PFSK-1 (cell line): ENCODE data around the gene C1QTNF3.

Source experiments
- FOXP2 ChIP-seq: optimal IDR thresholded peaks from 2 replicates; pipeline ENCODE3; 2011; ENCODE audit warnings: borderline replicate concordance, control low read depth, inconsistent platforms; ENCODE audit not compliant: insufficient read depth; ENCODE audit errors: extremely low read length, extremely low read depth
- POLR2AphosphoS5 ChIP-seq: IDR thresholded peaks from 2 replicates; pipeline ENCODE4 v1.6.1; 2012; ENCODE audit warnings: low read depth, mild to moderate bottlenecking, control low read depth, low read length, moderate library complexity
- TAF1 ChIP-seq: IDR thresholded peaks from 2 replicates; pipeline ENCODE4 v1.6.1; 2012; ENCODE audit warnings: low read length, control low read depth, borderline replicate concordance; ENCODE audit not compliant: insufficient read depth

DNA sequence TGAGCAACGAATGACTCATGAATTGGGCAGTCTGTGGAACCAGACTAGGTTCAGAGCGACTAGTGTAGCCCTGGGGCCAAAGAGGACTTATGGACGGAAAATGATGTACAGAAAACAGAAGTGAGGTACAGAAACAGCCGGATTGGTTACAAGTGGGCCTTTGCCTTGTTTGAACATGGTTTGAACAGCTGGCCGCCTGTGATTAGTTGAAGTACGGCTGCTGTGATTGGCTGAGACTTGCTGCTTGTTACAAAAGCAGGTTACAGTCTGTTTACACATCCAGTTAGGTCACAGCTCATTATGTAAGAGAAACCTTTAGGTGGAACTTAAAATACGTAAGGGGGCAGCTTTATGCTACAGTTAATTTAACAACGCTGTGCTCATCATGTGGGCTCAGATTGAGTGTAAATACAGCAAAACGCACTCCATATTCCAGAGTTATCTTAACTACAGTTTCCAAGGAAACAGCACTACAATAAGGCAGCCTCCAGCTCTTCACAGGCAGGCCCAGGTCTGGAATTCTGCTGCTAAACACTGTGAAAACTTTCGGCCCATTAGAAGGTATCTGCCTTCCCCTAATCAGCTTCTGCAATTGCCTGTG is 41.7 kb downstream of the C1QTNF3 start:
- no peak for TF ChIP-seq TAF1
- no peak for TF ChIP-seq POLR2AphosphoS5
- TF ChIP-seq FOXP2, result no peak
